HepG2 (cell line): Measurements from ENCODE around the gene FGD6. TPM values are rescaled to one million over a fixed set of nuclear protein-coding genes. Genes with fewer than 3 reads are reported as not detected.

Source experiments
- ATAC-seq: fragments of 200-7000 bp; cut with Tn5 transposase; 3 replicates; pipeline ENCODE4 v1.9.1; 2020; ENCODE audit warnings: mild to moderate bottlenecking, moderate library complexity
- BruUV-seq: library from RNA; stranded (reverse); fragments of 400-500 nt; replicated peaks from 2 replicates; lab custom pipeline; 2021; lab: Mats Ljungman, UMichigan
- CTCF ChIA-PET: fragments of 300-600 bp; formaldehyde crosslinking; extraction: SDS; loops from one replicate; lab custom pipeline; 2021; ENCODE audit warnings: low total read pairs, inconsistent platforms, low intra/inter-chr PET ratio; lab: Yijun Ruan, JAX
- POLR2A ChIA-PET: fragments of 350-600 bp; sonication (Branson Sonifier 250); formaldehyde crosslinking; loops from one replicate; lab custom pipeline; 2020; ENCODE audit warnings: antibody characterized with exemption, inconsistent platforms; lab: Yijun Ruan, JAX
- DNase-seq: peaks from one replicate; pipeline ENCODE4 v3.0.0-alpha.2; 2015; ENCODE audit warnings: low spot score
- FAIRE-seq: peaks from 3 replicates; lab custom pipeline; 2011; peaks lifted over from hg19 to GRCh38; lab: Jason Lieb, UNC
- H2AFZ ChIP-seq: one replicate; pipeline ENCODE4 v1.6.1; 2011; ENCODE audit warnings: low read length, inconsistent platforms
- H3K27ac ChIP-seq: fragments of 300-600 bp; 3 replicates; pipeline ENCODE4 v1.8.0; 2011; ENCODE audit warnings: mixed run types, mild to moderate bottlenecking, mixed read lengths, low read length, inconsistent platforms; ENCODE audit not compliant: insufficient read depth; ENCODE audit errors: extremely low read length
- H3K27me3 ChIP-seq, 2 experiments: fragments of 200-600 bp in 1 of 2; 2 replicates in 1 of 2; 3 replicates in 1 of 2; pipeline versions ENCODE4 v1.6.0 to v1.8.0; 2011; ENCODE audit warnings: low read length in 2 of 2, mild to moderate bottlenecking in 2 of 2, moderate library complexity in 2 of 2, inconsistent platforms in 1 of 2; ENCODE audit not compliant: insufficient read depth in 2 of 2, control insufficient read depth in 1 of 2
- H3K36me3 ChIP-seq, 2 experiments: fragments of 200-600 bp in 1 of 2; replicated peaks in 1 of 2; 2 replicates in 1 of 2; 3 replicates in 1 of 2; pipeline versions ENCODE4 v1.5.1 to v1.8.0; 2011; ENCODE audit warnings: low read length in 2 of 2, inconsistent platforms in 1 of 2; ENCODE audit not compliant: insufficient read depth in 2 of 2, control insufficient read depth in 1 of 2
- H3K4me1 ChIP-seq: 2 replicates; pipeline ENCODE4 v1.5.1; 2012; ENCODE audit warnings: low read length, inconsistent platforms; ENCODE audit not compliant: insufficient read depth
- H3K4me2 ChIP-seq: 2 replicates; pipeline ENCODE4 v1.6.0; 2011; ENCODE audit warnings: low read depth, low read length, inconsistent platforms
- H3K4me3 ChIP-seq, 3 experiments: fragments of 200-600 bp in 1 of 3; sonication (generic), shearing (Covaris generic) in 1 of 3; replicated peaks in 1 of 3; 2 replicates each; pipeline ENCODE4 v1.5.1; 2011 to 2016; ENCODE audit warnings: low read length in 3 of 3, inconsistent platforms in 2 of 3, low read depth in 2 of 3, mild to moderate bottlenecking in 2 of 3, control low read depth in 1 of 3, mixed read lengths in 1 of 3; ENCODE audit not compliant: insufficient read depth in 1 of 3
- H3K79me2 ChIP-seq: one replicate; pipeline ENCODE4 v1.6.1; 2011; ENCODE audit warnings: low read length, inconsistent platforms; ENCODE audit not compliant: insufficient read depth
- H3K9ac ChIP-seq: 2 replicates; pipeline ENCODE4 v1.6.0; 2011; ENCODE audit warnings: mild to moderate bottlenecking, low read depth, low read length, inconsistent platforms; ENCODE audit not compliant: insufficient read depth
- H3K9me3 ChIP-seq: 2 replicates; pipeline ENCODE4 v1.5.1; 2012; ENCODE audit warnings: mild to moderate bottlenecking, low read length
- H4K20me1 ChIP-seq: 2 replicates; pipeline ENCODE4 v1.6.0; 2011; ENCODE audit warnings: inconsistent platforms, mild to moderate bottlenecking, low read length, moderate library complexity; ENCODE audit not compliant: insufficient read depth
- AGO1 ChIP-seq: fragments of 200-400 bp; formaldehyde crosslinking; IDR thresholded peaks from 2 replicates; pipeline ENCODE4 v1.6.1; 2017; ENCODE audit warnings: mild to moderate bottlenecking, low read depth, low read length, moderate library complexity; ENCODE audit not compliant: poor library complexity, severe bottlenecking
- ATF4 ChIP-seq, 2 experiments: fragments of 450-650 bp in 1 of 2; sonication (generic) in 1 of 2; formaldehyde crosslinking; IDR thresholded peaks; 2 replicates each; pipeline versions ENCODE4 v1.5.0 to v1.8.0; 2020 to 2022; ENCODE audit warnings: mild to moderate bottlenecking in 1 of 2, missing genetic modification reagents in 1 of 2
- ATF6 ChIP-seq: sonication (generic); formaldehyde crosslinking; conservative IDR thresholded peaks from 2 replicates; pipeline ENCODE4 v1.4.0; 2020; ENCODE audit warnings: missing genetic modification reagents
- FOXK2 ChIP-seq: fragments of 450-650 bp; IDR thresholded peaks from 2 replicates; pipeline ENCODE4 v1.6.1; 2016
- HDAC1 ChIP-seq: sonication (generic); formaldehyde crosslinking; IDR thresholded peaks from 2 replicates; pipeline ENCODE4 v1.5.1; 2020; ENCODE audit warnings: mild to moderate bottlenecking, missing genetic modification reagents
- HDAC6 ChIP-seq: fragments of 200-600 bp; sonication (generic); IDR thresholded peaks from 2 replicates; pipeline ENCODE4 v1.7.0; 2017; ENCODE audit warnings: mild to moderate bottlenecking, antibody characterized with exemption, low read length, low read depth
- HES4 ChIP-seq: sonication (generic); formaldehyde crosslinking; IDR thresholded peaks from 2 replicates; pipeline ENCODE4 v1.9.0; 2021; ENCODE audit warnings: mild to moderate bottlenecking, missing genetic modification reagents, borderline replicate concordance
- MBNL3 ChIP-seq: fragments of 250-450 bp; sonication (Bioruptor Pico); conservative IDR thresholded peaks from 2 replicates; pipeline ENCODE4 v1.8.0; 2022; ENCODE audit warnings: mild to moderate bottlenecking, inconsistent platforms
- SIX1 ChIP-seq: sonication (generic); formaldehyde crosslinking; IDR thresholded peaks from 2 replicates; pipeline ENCODE4 v1.4.0; 2020; ENCODE audit warnings: missing genetic modification reagents, borderline replicate concordance
- SNRNP70 ChIP-seq: fragments of 200-400 bp; formaldehyde crosslinking; IDR thresholded peaks from 2 replicates; pipeline ENCODE4 v1.6.1; 2017; ENCODE audit warnings: mild to moderate bottlenecking, low read depth, low read length, moderate library complexity
- SRSF4 ChIP-seq: fragments of 200-400 bp; formaldehyde crosslinking; IDR thresholded peaks from one replicate; pipeline ENCODE4 v1.6.1; 2018; ENCODE audit warnings: mild to moderate bottlenecking, low read depth, low read length, moderate library complexity; ENCODE audit not compliant: poor library complexity, severe bottlenecking
- TAF15 ChIP-seq: fragments of 200-400 bp; formaldehyde crosslinking; IDR thresholded peaks from one replicate; pipeline ENCODE4 v1.6.1; 2018; ENCODE audit warnings: mild to moderate bottlenecking, low read depth, low read length; ENCODE audit not compliant: poor library complexity, severe bottlenecking
- TEAD2 ChIP-seq: sonication (generic); formaldehyde crosslinking; IDR thresholded peaks from 2 replicates; pipeline ENCODE4 v1.9.0; 2021; ENCODE audit warnings: missing genetic modification reagents
- TGIF2 ChIP-seq: IDR thresholded peaks from 2 replicates; pipeline ENCODE4 v1.6.1; 2016; ENCODE audit warnings: control low read depth, missing compliant biosample characterization
- ZNF30 ChIP-seq: sonication (generic); formaldehyde crosslinking; IDR thresholded peaks from 2 replicates; pipeline ENCODE4 v1.5.0; 2020; ENCODE audit warnings: mild to moderate bottlenecking, missing genetic modification reagents
- ZNF317 ChIP-seq: sonication (generic); formaldehyde crosslinking; IDR thresholded peaks from 2 replicates; pipeline ENCODE4 v1.5.0; 2020; ENCODE audit warnings: mild to moderate bottlenecking, missing genetic modification reagents
- ZNF414 ChIP-seq: sonication (generic); formaldehyde crosslinking; IDR thresholded peaks from 2 replicates; pipeline ENCODE4 v1.5.0; 2020; ENCODE audit warnings: missing genetic modification reagents
- ZNF547 ChIP-seq: sonication (generic); formaldehyde crosslinking; IDR thresholded peaks from 2 replicates; pipeline ENCODE4 v1.5.1; 2020; ENCODE audit warnings: mild to moderate bottlenecking, missing genetic modification reagents
- WGBS: methylation state at CpG from one replicate; pipeline ENCODE4 v1.1.6; 2017; ENCODE audit warnings: low lambda C conversion rate; 5-methylcytosine and 5-hydroxymethylcytosine counted together
- in situ Hi-C: cut with HindIII; loops from 2 replicates; pipeline ENCODE4 v1.10.0; 2017; ENCODE audit warnings: low pct_unique_long_range_greater_than_20kb; ENCODE audit not compliant: extremely low pct_ligation_motif_present
- intact Hi-C: fragments of 100-400 bp; cut with micrococcal nuclease; formaldehyde crosslinking; loops from one replicate; pipeline ENCODE4 v1.10.0; 2022; ENCODE audit not compliant: unreplicated experiment
- polyA plus RNA-seq, 8 experiments: library from polyadenylated mRNA; depleted of rRNA in 3 of 8; stranded (reverse) in 7 of 8; unstranded in 1 of 8; fragments of >200 nt; fragmentation: Illumina TruSeq in 4 of 8; extraction: Trizol in 4 of 8; gene quantifications; 2 replicates each; pipeline versions ENCODE4 v1.2.1 to v1.2.3, GENCODE V29; 2011 to 2016; ENCODE audit warnings: low read depth in 4 of 8, missing spikeins in 1 of 8, mixed read lengths in 1 of 8; ENCODE audit not compliant: insufficient read depth in 1 of 8
- total RNA-seq, 5 experiments: library from RNA; depleted of rRNA; stranded (reverse); fragments of >200 nt; fragmentation: Illumina TruSeq; extraction: Trizol; gene quantifications; 2 replicates each; pipeline ENCODE4 v1.2.3, GENCODE V29; 2016; ENCODE audit warnings: low read depth in 1 of 5

Gene FGD6
- total and polyA plus RNA-seq, 2 of the 13 experiments (the other 11 are each of a cell fraction or from before 2014, with no cell fraction given), result 2.2 to 4.3 TPM

- 85% methylated on average over 5 of the region's 5 CpGs for WGBS
- H3K4me3 ChIP-seq, result no peak overlapping the region
- ChIA-PET POLR2A (no interaction called here), CTCF (no interaction called here)
- H4K20me1 ChIP-seq, result no peaks in the 10 kb centered on the region
- FAIRE-seq (no peak), ATAC-seq (no peak), DNase-seq (no peak)
- no peak overlapping the region for H3K27ac ChIP-seq
- peaks cover 2% of the 10 kb centered on the region for H3K79me2 ChIP-seq
- intact Hi-C loops, result no loop called here
- H3K4me1 ChIP-seq, result peaks cover 10% of the 10 kb centered on the region
- no peak overlapping the region for H3K4me2 ChIP-seq
- H3K9me3 ChIP-seq, result no peaks in the 10 kb centered on the region
- H3K36me3 ChIP-seq, result no peaks in the 10 kb centered on the region
- no TSS peak for BruUV-seq
- in situ Hi-C loops, result no loop called here
- H3K9ac ChIP-seq, result no peak overlapping the region
- TF ChIP-seq TAF15, result no peak
- no peak for TF ChIP-seq ATF4 (CRISPR knock-in tag; IDR thresholded peaks at IDR 0.05)
- no peak for TF ChIP-seq MBNL3 (CRISPR knock-in tag)
- no peak for TF ChIP-seq ZNF30 (CRISPR knock-in tag)
- TF ChIP-seq TEAD2 (CRISPR knock-in tag), result no peak
- TF ChIP-seq HDAC6, result no peak
- no peak for TF ChIP-seq ZNF547
- no peak for TF ChIP-seq FOXK2
- no peak for TF ChIP-seq HES4
- TF ChIP-seq AGO1, result no peak
- no peak for TF ChIP-seq HDAC1 (CRISPR knock-in tag)
- no peak for TF ChIP-seq SNRNP70
- no peak for TF ChIP-seq SRSF4
- no peak for TF ChIP-seq ZNF414 (CRISPR knock-in tag)
- no peak for TF ChIP-seq SIX1
- TF ChIP-seq TGIF2 (CRISPR knock-in tag), result no peak
- no peak for TF ChIP-seq ZNF317 (CRISPR knock-in tag)
- no peak for TF ChIP-seq ATF6
- no peaks in the 10 kb centered on the region for H3K27me3 ChIP-seq
- no peak overlapping the region for H2AFZ ChIP-seq
Measured at GRCh38 chr12:95187865-95188415, 29.3 kb downstream of the FGD6 start.
